Testis (tissue), 2 donors: ENCODE measurements around the gene CCM2L.

Source experiments
- POLR2A ChIP-seq: fragments of 450-650 bp; IDR thresholded peaks from one replicate; pipeline ENCODE4 v1.6.1; 2017; ENCODE audit warnings: antibody characterized with exemption, mild to moderate bottlenecking, moderate library complexity
- TF ChIP-seq, protein P1 (sequence below), 3 experiments: fragments of 450-650 bp in 2 of 3; fragments of 200-600 bp in 1 of 3; sonication (generic) in 1 of 3; IDR thresholded peaks; one replicate each; pipeline ENCODE4 v1.5.1; 2016 to 2019; ENCODE audit warnings: antibody characterized with exemption in 3 of 3, mild to moderate bottlenecking in 2 of 3, moderate library complexity in 1 of 3

DNA sequence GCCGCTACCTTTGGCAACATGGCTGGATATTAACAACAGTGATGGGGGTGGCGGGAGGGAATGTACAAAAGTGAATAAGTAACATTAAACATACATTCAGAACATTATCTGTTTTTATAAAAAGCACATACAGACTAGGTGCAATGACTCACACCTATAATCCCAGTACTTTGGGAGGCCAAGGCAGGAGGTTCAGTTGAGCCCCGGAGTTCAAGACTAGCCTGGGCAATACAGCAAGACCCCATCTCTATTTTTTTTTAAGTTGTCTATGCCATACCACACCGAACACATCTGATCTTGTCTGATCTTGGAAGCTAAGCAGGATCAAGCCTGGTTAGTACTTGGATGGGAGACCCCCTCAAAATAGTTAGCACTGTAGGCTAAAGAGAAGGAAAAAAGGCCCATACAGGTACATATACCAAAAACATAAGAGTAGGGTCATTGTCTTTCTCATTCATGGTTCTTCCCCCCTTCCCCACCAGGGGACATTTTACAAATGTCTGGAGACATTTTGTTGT lies 40.1 kb downstream of the CCM2L start:
- no peak for TF ChIP-seq POLR2A
- TF ChIP-seq, protein P1, sequence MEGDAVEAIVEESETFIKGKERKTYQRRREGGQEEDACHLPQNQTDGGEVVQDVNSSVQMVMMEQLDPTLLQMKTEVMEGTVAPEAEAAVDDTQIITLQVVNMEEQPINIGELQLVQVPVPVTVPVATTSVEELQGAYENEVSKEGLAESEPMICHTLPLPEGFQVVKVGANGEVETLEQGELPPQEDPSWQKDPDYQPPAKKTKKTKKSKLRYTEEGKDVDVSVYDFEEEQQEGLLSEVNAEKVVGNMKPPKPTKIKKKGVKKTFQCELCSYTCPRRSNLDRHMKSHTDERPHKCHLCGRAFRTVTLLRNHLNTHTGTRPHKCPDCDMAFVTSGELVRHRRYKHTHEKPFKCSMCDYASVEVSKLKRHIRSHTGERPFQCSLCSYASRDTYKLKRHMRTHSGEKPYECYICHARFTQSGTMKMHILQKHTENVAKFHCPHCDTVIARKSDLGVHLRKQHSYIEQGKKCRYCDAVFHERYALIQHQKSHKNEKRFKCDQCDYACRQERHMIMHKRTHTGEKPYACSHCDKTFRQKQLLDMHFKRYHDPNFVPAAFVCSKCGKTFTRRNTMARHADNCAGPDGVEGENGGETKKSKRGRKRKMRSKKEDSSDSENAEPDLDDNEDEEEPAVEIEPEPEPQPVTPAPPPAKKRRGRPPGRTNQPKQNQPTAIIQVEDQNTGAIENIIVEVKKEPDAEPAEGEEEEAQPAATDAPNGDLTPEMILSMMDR (IDR thresholded peaks at IDR 0.05), result no peak
